Fibroblast of lung (primary cell): ENCODE results near the gene CMTM4. TPM values are rescaled to one million over a fixed set of nuclear protein-coding genes. Genes with fewer than 3 reads are reported as not detected.

Experiments
- DNase-seq, 2 donors: peaks; one replicate each; pipeline versions ENCODE4 v3.0.0 to v3.0.0-alpha.2; 2010; ENCODE audit warnings: low read depth in 2 of 2
- H2AFZ ChIP-seq: 2 replicates; pipeline ENCODE4 v1.5.1; 2012; ENCODE audit warnings: low read length, control low read depth, inconsistent platforms
- H3K27ac ChIP-seq: 2 replicates; pipeline ENCODE4 v1.5.1; 2011; ENCODE audit warnings: low read length, control low read depth; ENCODE audit not compliant: insufficient read depth
- H3K27me3 ChIP-seq: 2 replicates; pipeline ENCODE4 v1.5.1; 2011; ENCODE audit warnings: mild to moderate bottlenecking, low read length; ENCODE audit not compliant: control insufficient read depth, insufficient read depth
- H3K36me3 ChIP-seq: 2 replicates; pipeline ENCODE4 v1.5.1; 2011; ENCODE audit warnings: low read length; ENCODE audit not compliant: control insufficient read depth, insufficient read depth
- H3K4me1 ChIP-seq: 2 replicates; pipeline ENCODE4 v1.5.1; 2011; ENCODE audit warnings: low read length; ENCODE audit not compliant: control insufficient read depth, insufficient read depth; ENCODE audit errors: extremely low read depth
- H3K4me2 ChIP-seq: 2 replicates; pipeline ENCODE4 v1.5.1; 2011; ENCODE audit warnings: low read length, control low read depth; ENCODE audit not compliant: insufficient read depth; ENCODE audit errors: extremely low read depth
- H3K4me3 ChIP-seq, 4 experiments: fragments of 200-600 bp in 1 of 4; sonication (generic) in 1 of 4; replicated peaks in 1 of 4; 2 replicates each; pipeline ENCODE4 v1.5.1; 2011 to 2016; ENCODE audit warnings: low read length in 4 of 4, low read depth in 3 of 4, mild to moderate bottlenecking in 3 of 4, control low read depth in 2 of 4, inconsistent platforms in 1 of 4, mixed read lengths in 1 of 4; ENCODE audit not compliant: insufficient read depth in 1 of 4; ENCODE audit errors: control extremely low read depth in 1 of 4
- H3K79me2 ChIP-seq: 2 replicates; pipeline ENCODE4 v1.5.1; 2012; ENCODE audit warnings: mild to moderate bottlenecking, low read length, inconsistent platforms; ENCODE audit not compliant: control insufficient read depth, insufficient read depth
- H3K9ac ChIP-seq: 2 replicates; pipeline ENCODE4 v1.5.1; 2011; ENCODE audit warnings: mild to moderate bottlenecking, low read length, control low read depth; ENCODE audit not compliant: insufficient read depth
- H3K9me3 ChIP-seq: 2 replicates; pipeline ENCODE4 v1.5.1; 2012; ENCODE audit warnings: low read depth, low read length; ENCODE audit not compliant: control insufficient read depth, insufficient read depth
- H4K20me1 ChIP-seq: 2 replicates; pipeline ENCODE4 v1.5.1; 2011; ENCODE audit warnings: low read length; ENCODE audit not compliant: control insufficient read depth, insufficient read depth; ENCODE audit errors: extremely low read depth
- CTCF ChIP-seq, 2 donors: IDR thresholded peaks in 1 of 2; conservative IDR thresholded peaks in 1 of 2; 1 replicate in 1 of 2; 2 replicates in 1 of 2; pipeline ENCODE4 v1.5.1; 2011 to 2012; ENCODE audit warnings: low read length in 2 of 2, control low read depth in 1 of 2, inconsistent platforms in 1 of 2, low read depth in 1 of 2, mild to moderate bottlenecking in 1 of 2
- EZH2 ChIP-seq: IDR thresholded peaks from 2 replicates; pipeline ENCODE4 v1.5.1; 2012; ENCODE audit warnings: low read length, control low read depth, mild to moderate bottlenecking; ENCODE audit errors: missing control alignments
- polyA plus RNA-seq, 2 donors: library from polyadenylated mRNA; depleted of rRNA in 1 of 2; stranded (reverse) in 1 of 2; unstranded in 1 of 2; fragments of >200 nt; gene quantifications; 2 replicates each; pipeline ENCODE4 v1.2.1, GENCODE V29; 2011 to 2012; ENCODE audit warnings: missing spikeins in 1 of 2
- total RNA-seq: library from RNA; depleted of rRNA; stranded (reverse); fragments of >200 nt; gene quantifications from 2 replicates; pipeline ENCODE4 v1.2.1, GENCODE V29; 2014

CMTM4 gene
- total and polyA plus RNA-seq, 2 donors (not counting 1 experiment from before 2014, with no cell fraction given) = 10.2 to 12.8 TPM

GRCh38 chr16:66714062-66714461 is 17.5 kb upstream of the CMTM4 start:
- Histone ChIP-seq H3K36me3 (no peaks in the 10 kb centered on the region), H3K27me3 (no peaks in the 10 kb centered on the region), H2AFZ (no peak overlapping the region), H3K4me3 (no peak overlapping the region), H4K20me1 (no peaks in the 10 kb centered on the region), H3K4me1 (peaks cover 6% of the 10 kb centered on the region), H3K4me2 (no peak overlapping the region), H3K27ac (no peak overlapping the region), H3K9ac (no peak overlapping the region), H3K9me3 (no peaks in the 10 kb centered on the region), H3K79me2 (no peaks in the 10 kb centered on the region)
- TF ChIP-seq EZH2 (no peak), CTCF (conservative IDR thresholded peaks at IDR 0.05 in 1 of 2, IDR thresholded peaks at IDR 0.05 in 1 of 2; ENCODE audit: low read depth in 1 of 2, low read length in 2 of 2) (no peak)
- DNase-seq = no peak

GRCh38 chr16:66713076-66713475 is 16.5 kb upstream of the CMTM4 start:
- Histone ChIP-seq H3K4me2 (no peak overlapping the region), H3K4me1 (peaks cover 6% of the 10 kb centered on the region), H2AFZ (no peak overlapping the region), H3K79me2 (no peaks in the 10 kb centered on the region), H3K27ac (no peak overlapping the region), H3K36me3 (no peaks in the 10 kb centered on the region), H3K9ac (no peak overlapping the region), H3K27me3 (no peaks in the 10 kb centered on the region), H4K20me1 (no peaks in the 10 kb centered on the region), H3K9me3 (no peaks in the 10 kb centered on the region), H3K4me3 (no peak overlapping the region)
- no peak for DNase-seq
- TF ChIP-seq CTCF (conservative IDR thresholded peaks at IDR 0.05 in 1 of 2, IDR thresholded peaks at IDR 0.05 in 1 of 2; ENCODE audit: low read depth in 1 of 2, low read length in 2 of 2) (no peak), EZH2 (no peak)

GRCh38 chr16:66712512-66712911 is 16.0 kb upstream of the CMTM4 start:
- H3K36me3 ChIP-seq = no peaks in the 10 kb centered on the region
- no peak overlapping the region for H3K4me2 ChIP-seq
- no peaks in the 10 kb centered on the region for H3K79me2 ChIP-seq
- no peak overlapping the region for H3K9ac ChIP-seq
- H3K9me3 ChIP-seq = no peaks in the 10 kb centered on the region
- no peak overlapping the region for H2AFZ ChIP-seq
- no peaks in the 10 kb centered on the region for H4K20me1 ChIP-seq
- H3K4me1 ChIP-seq = peaks cover 1% of the 10 kb centered on the region
- DNase-seq = no peak
- H3K27ac ChIP-seq = no peak overlapping the region
- TF ChIP-seq EZH2 (no peak), CTCF (conservative IDR thresholded peaks at IDR 0.05 in 1 of 2, IDR thresholded peaks at IDR 0.05 in 1 of 2; ENCODE audit: low read depth in 1 of 2, low read length in 2 of 2) (no peak)
- H3K27me3 ChIP-seq = no peaks in the 10 kb centered on the region
- no peak overlapping the region for H3K4me3 ChIP-seq
